Retinal pigment epithelial cell (primary cell): ENCODE data around the gene SGTB.

Source experiments
- DNase-seq: peaks from one replicate; pipeline ENCODE4 v3.0.0-alpha.2; 2010; ENCODE audit warnings: low read depth
- H3K4me3 ChIP-seq: 2 replicates; pipeline ENCODE4 v1.5.1; 2011; ENCODE audit warnings: mild to moderate bottlenecking, low read length, control low read depth, moderate library complexity
- CTCF ChIP-seq: conservative IDR thresholded peaks from 2 replicates; pipeline ENCODE4 v1.5.1; 2011; ENCODE audit warnings: low read depth, low read length, control low read depth, inconsistent platforms

The SGTB gene

GRCh38 chr5:65749956-65750355 is 28.0 kb upstream of the SGTB start:
- H3K4me3 ChIP-seq, result no peak overlapping the region
- TF ChIP-seq CTCF, result no peak
- no peak for DNase-seq

- DNase-seq, result no peak
- H3K4me3 ChIP-seq, result no peak overlapping the region
- TF ChIP-seq CTCF, result no peak
Measured at GRCh38 chr5:65749221-65749844, 27.4 kb upstream of the SGTB start.

- no peak overlapping the region for H3K4me3 ChIP-seq
- DNase-seq, result no peak
- TF ChIP-seq CTCF, result peak; percentile 75
Measured at GRCh38 chr5:65742565-65743231, 20.8 kb upstream of the SGTB start.

GRCh38 chr5:65739162-65739561 is 17.3 kb upstream of the SGTB start:
- H3K4me3 ChIP-seq, result no peak overlapping the region
- no peak for TF ChIP-seq CTCF
- no peak for DNase-seq

- TF ChIP-seq CTCF, result no peak
Measured at GRCh38 chr5:65738305-65738704, 16.4 kb upstream of the SGTB start.

GRCh38 chr5:65737842-65738241 is 15.9 kb upstream of the SGTB start:
- TF ChIP-seq CTCF, result no peak
- no peak overlapping the region for H3K4me3 ChIP-seq

More at GRCh38 chr5:65738305-65738704, 16.4 kb upstream of the SGTB start:
- no peak overlapping the region for H3K4me3 ChIP-seq
- DNase-seq, result no peak

GRCh38 chr5:65736011-65736410 is 14.1 kb upstream of the SGTB start:
- DNase-seq, result no peak
- no peak overlapping the region for H3K4me3 ChIP-seq
- TF ChIP-seq CTCF, result no peak

More at GRCh38 chr5:65737842-65738241, 15.9 kb upstream of the SGTB start:
- DNase-seq, result no peak
